Calu3 (cell line): ENCODE measurements around the gene HAUS8. TPM values are rescaled to one million over a fixed set of nuclear protein-coding genes. Genes with fewer than 3 reads are reported as not detected.
A peak's percentile ranks its signal among the peaks of the same experiment; 100 is the strongest.
"Not testable (repeated sequence)": the region's sequence is repeated elsewhere in the genome, so short reads cannot be mapped to it uniquely, and the experiment has no call there.

Experiments used
- BruUV-seq: library from RNA; stranded (reverse); fragments of 400-500 nt; replicated peaks from 2 replicates; lab custom pipeline; 2021; lab: Mats Ljungman, UMichigan
- CTCF ChIA-PET: fragments of 300-600 bp; sonication (Branson Sonifier 250); formaldehyde crosslinking; loops from one replicate; lab custom pipeline; 2022; ENCODE audit warnings: antibody characterized with exemption; lab: Charles Lee
- DNase-seq: peaks from one replicate; pipeline ENCODE4 v3.0.0; 2022
- H3K27ac Mint-ChIP-seq: one replicate; pipeline ENCODE4 v1.8.0; 2022; ENCODE audit warnings: mixed read lengths; ENCODE audit not compliant: unreplicated experiment
- H3K27me3 Mint-ChIP-seq: one replicate; pipeline ENCODE4 v1.8.0; 2022; ENCODE audit warnings: mixed read lengths; ENCODE audit not compliant: unreplicated experiment
- H3K36me3 Mint-ChIP-seq: one replicate; pipeline ENCODE4 v1.8.0; 2022; ENCODE audit warnings: mild to moderate bottlenecking, moderate library complexity, mixed read lengths; ENCODE audit not compliant: insufficient read depth, unreplicated experiment
- H3K4me1 Mint-ChIP-seq: one replicate; pipeline ENCODE4 v1.8.0; 2022; ENCODE audit warnings: mild to moderate bottlenecking, low read depth, mixed read lengths; ENCODE audit not compliant: unreplicated experiment
- H3K4me3 Mint-ChIP-seq: one replicate; pipeline ENCODE4 v1.8.0; 2022; ENCODE audit warnings: mild to moderate bottlenecking, low read depth, moderate library complexity, mixed read lengths; ENCODE audit not compliant: unreplicated experiment
- H3K9me3 Mint-ChIP-seq: one replicate; pipeline ENCODE4 v1.8.0; 2022; ENCODE audit warnings: low read depth, mixed read lengths; ENCODE audit not compliant: unreplicated experiment
- CTCF ChIP-seq: fragments of 200-600 bp; IDR thresholded peaks from one replicate; pipeline ENCODE4 v1.8.0; 2022; ENCODE audit warnings: antibody characterized with exemption; ENCODE audit not compliant: unreplicated experiment
- intact Hi-C: fragments of 100-400 bp; cut with micrococcal nuclease; formaldehyde crosslinking; loops from one replicate; pipeline ENCODE4 v1.10.0; 2022; ENCODE audit not compliant: unreplicated experiment
- total RNA-seq: library from RNA; stranded (reverse); gene quantifications from 2 replicates; pipeline ENCODE4 v1.2.3, GENCODE V29; 2022

Gene HAUS8
- total RNA-seq, 1 experiment from 2014 or later, result 20.5 TPM

GRCh38 chr19:17107546-17108452, 32.5 kb upstream of the HAUS8 start:
- peak; percentile 81 for DNase-seq
- Mint-ChIP-seq H3K4me1 (peaks cover 10% of the 10 kb centered on the region), H3K36me3 (peaks cover 20% of the 10 kb centered on the region), H3K27me3 (no peaks in the 10 kb centered on the region), H3K27ac (peak overlapping the region; percentile 75), H3K4me3 (peak overlapping the region; percentile 14), H3K9me3 (no peaks in the 10 kb centered on the region)
- CTCF ChIA-PET, result interaction anchor here (0.6 to 0.7 kb wide), 3 partner anchors 10 to 189 kb away, joined by 3 to 7 read pairs (median 3); no protein-coding TSS in a partner anchor
- no TSS peak for BruUV-seq
- no peak for TF ChIP-seq CTCF
- intact Hi-C loops, result no loop called here

- intact Hi-C loops, H3K27me3 Mint-ChIP-seq, H3K9me3 Mint-ChIP-seq, CTCF ChIA-PET, H3K4me3 Mint-ChIP-seq, H3K27ac Mint-ChIP-seq, H3K4me1 Mint-ChIP-seq, DNase-seq, BruUV-seq: not testable (repeated sequence)
- peaks cover 20% of the 10 kb centered on the region for H3K36me3 Mint-ChIP-seq
These were observed 31.7 kb upstream of the HAUS8 start for GRCh38 chr19:17106964-17107363.

- TF ChIP-seq CTCF, result no peak
- H3K27me3 Mint-ChIP-seq, result no peaks in the 10 kb centered on the region
- CTCF ChIA-PET, result interaction anchor here (0.6 kb wide), 2 partner anchors 48 to 69 kb away, joined by 4 to 5 read pairs; no protein-coding TSS in a partner anchor
- no peak for DNase-seq
- no TSS peak for BruUV-seq
- intact Hi-C loops, result no loop called here
- H3K27ac Mint-ChIP-seq, result no peak overlapping the region
- peaks cover 10% of the 10 kb centered on the region for H3K4me1 Mint-ChIP-seq
- peaks cover 25% of the 10 kb centered on the region for H3K36me3 Mint-ChIP-seq
- no peaks in the 10 kb centered on the region for H3K9me3 Mint-ChIP-seq
- H3K4me3 Mint-ChIP-seq, result no peak overlapping the region
These were observed 30.3 kb upstream of the HAUS8 start for GRCh38 chr19:17105556-17105955.

GRCh38 chr19:17104679-17105078, 29.4 kb upstream of the HAUS8 start:
- Mint-ChIP-seq H3K36me3 (peaks cover 25% of the 10 kb centered on the region), H3K27ac (no peak overlapping the region), H3K4me1 (peaks cover 10% of the 10 kb centered on the region), H3K4me3 (no peak overlapping the region), H3K27me3 (no peaks in the 10 kb centered on the region), H3K9me3 (no peaks in the 10 kb centered on the region)
- no TSS peak for BruUV-seq
- intact Hi-C loops, result no loop called here
- CTCF ChIA-PET, result interaction anchor here (0.6 kb wide), 1 partner anchor 69 kb away, joined by 5 read pairs; no protein-coding TSS in a partner anchor
- TF ChIP-seq CTCF, result no peak
- no peak for DNase-seq
